Amygdala (tissue), 56 donors: Measurements from ENCODE around the gene PCYT1A.
"Not testable (repeated sequence)": the region's sequence is repeated elsewhere in the genome, so short reads cannot be mapped to it uniquely, and the experiment has no call there.

Source experiments
- DNase-seq, 56 donors: peaks; one replicate each; lab custom pipeline; 2025; lab: John Stamatoyannopoulos, UW

The PCYT1A gene

GRCh38 chr3:196198081-196198675 is 89.3 kb downstream of the PCYT1A start:
- no peak for DNase-seq

GRCh38 chr3:196197524-196197923 is 90.0 kb downstream of the PCYT1A start:
- no peak for DNase-seq

DNA sequence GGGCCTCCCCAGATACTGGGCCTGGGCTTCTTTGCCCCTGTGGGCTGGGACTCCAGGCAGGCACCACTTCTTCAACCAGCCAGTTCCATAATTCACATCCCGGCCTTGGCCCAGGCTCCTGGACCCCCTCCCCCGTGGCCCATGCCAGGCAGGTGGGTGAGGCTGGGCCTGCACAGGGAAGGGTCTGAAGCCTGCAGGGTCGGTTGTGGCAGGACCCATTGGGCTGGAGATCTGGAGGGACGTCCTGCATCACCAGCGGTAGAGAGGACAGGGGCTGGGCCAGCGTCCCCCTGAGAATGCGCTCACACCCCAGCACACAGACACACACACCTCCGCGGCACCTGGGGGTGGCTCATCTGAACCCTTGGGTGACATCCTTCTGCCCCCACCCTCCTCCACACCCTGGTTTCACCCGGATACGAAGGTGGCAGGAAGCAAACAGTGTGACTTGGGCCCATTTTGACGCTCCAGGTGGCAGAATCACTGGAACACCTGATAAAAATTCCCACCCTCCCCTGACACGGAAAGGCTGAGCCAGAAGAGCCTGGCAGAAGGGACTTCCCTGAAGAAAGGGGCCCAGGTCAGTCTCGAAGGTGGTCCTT is 91.8 kb downstream of the PCYT1A start:
- no peak for DNase-seq

DNA sequence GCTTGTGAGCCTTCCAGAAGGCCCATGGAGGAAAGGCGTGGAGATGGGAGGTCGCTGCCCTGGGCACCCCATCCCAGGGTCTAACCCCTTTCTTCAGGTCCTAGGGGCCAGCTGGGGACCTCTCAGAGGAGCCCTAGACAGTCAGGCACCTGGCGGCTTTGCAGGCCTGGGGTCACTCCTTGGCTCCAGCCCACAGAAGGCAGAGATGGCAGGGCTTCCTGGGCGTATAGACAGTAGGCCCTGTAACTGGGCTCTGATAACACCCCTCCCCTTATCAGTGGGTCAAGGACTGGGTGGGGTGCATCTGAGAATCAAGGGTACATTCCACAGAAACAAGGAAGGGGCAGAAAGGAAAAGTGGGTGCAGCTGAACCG is 93.0 kb downstream of the PCYT1A start:
- no peak for DNase-seq

- DNase-seq, result peak in 1 of 56 donors; percentile 10
Observed at GRCh38 chr3:196193736-196194541, 93.6 kb downstream of the PCYT1A start.

DNA sequence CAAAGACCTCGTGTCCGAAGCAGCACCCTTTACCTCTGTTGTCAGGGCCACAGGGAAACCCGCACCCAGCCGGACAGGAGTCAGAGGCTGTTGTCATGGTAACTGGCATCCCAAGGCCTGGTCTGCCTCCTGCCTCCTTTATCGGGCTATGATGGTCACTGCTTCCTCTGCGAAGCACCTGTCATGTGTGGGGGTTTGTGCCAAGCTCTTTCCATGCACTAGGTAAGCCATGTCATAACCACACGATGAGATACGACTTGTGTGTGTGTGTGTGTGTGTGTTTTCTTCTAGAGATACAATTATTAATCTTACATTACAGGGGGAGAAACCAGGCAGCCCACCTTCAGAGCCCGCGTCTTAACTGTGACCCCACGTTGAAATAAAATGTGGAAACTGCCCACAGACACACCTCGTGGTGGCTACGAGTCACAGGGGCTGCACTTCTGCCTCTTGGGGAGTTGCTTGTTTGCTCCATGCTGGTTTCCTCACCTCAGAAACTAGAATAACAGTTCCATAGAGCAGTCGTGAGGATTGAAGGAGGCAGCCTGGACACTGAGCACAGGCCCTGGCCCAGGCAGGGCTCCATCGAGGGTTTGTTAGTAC is 94.3 kb downstream of the PCYT1A start:
- no peak for DNase-seq

- DNase-seq, result no peak
Observed at GRCh38 chr3:196192524-196193051, 94.9 kb downstream of the PCYT1A start.

DNA sequence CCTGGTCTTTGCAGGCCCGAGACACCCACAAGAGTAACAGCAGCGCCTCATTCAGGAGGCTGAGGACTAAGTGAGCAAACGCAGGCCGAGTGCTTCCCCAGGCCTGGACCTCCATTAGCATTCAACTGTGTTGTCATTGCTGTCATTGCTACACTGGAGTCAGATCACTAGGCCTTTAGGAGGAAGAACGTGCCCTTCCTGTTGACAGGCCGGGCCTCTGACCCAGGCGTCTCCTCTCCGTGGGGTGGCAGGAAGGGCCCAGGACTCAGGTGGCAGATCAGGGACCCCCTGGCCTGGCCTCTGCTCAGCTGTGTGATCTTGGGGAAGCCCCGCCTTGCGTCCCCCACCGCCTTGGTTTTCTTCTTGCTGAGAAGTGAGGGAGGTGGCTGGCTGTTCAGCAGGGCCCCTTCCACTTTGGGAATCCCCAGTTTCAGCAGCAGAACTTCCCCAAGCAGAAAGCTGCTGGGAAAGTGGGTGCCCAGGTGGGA is 95.4 kb downstream of the PCYT1A start:
- DNase-seq, result no peak

DNA sequence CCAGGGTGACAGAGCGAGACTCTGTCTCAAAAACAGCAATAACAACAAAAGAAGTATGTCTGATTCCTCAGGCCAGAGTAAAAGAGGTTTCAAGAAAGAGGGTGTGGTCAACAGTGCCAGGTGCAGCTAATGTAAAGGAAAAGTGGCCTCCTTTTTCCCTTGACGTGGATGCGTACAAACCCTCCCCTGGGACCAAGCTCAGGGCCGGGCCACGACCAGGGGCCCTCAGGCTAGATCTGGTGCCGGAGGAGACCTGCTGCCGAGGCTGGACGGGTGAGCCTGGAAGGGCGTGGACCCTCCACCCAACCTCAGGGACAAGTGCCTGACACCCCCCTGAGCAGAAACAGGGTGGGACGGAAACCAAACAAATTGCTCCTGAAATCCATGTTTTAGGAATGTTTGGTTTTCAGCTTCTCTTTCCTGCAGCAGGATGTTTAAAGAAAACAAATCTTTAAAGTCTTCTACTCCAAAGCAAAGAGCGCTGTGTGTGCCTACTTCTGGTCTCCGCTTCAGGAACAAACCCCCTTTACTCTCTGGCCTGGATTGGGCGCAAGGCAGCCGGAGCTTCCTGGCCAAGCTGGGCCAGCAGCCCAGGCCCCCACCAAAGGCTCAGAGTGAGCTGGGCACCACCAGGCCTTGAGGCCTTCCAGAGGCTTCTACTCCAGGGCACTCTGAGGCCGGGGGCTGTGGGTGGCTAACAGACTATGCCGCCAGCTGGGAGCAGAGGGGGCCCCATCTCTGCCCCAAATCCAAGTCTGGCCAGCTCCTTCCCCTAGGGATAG is 97.8 kb downstream of the PCYT1A start:
- peak in 28 of 56 donors; percentile 10 to 75 (median 36) for DNase-seq

DNA sequence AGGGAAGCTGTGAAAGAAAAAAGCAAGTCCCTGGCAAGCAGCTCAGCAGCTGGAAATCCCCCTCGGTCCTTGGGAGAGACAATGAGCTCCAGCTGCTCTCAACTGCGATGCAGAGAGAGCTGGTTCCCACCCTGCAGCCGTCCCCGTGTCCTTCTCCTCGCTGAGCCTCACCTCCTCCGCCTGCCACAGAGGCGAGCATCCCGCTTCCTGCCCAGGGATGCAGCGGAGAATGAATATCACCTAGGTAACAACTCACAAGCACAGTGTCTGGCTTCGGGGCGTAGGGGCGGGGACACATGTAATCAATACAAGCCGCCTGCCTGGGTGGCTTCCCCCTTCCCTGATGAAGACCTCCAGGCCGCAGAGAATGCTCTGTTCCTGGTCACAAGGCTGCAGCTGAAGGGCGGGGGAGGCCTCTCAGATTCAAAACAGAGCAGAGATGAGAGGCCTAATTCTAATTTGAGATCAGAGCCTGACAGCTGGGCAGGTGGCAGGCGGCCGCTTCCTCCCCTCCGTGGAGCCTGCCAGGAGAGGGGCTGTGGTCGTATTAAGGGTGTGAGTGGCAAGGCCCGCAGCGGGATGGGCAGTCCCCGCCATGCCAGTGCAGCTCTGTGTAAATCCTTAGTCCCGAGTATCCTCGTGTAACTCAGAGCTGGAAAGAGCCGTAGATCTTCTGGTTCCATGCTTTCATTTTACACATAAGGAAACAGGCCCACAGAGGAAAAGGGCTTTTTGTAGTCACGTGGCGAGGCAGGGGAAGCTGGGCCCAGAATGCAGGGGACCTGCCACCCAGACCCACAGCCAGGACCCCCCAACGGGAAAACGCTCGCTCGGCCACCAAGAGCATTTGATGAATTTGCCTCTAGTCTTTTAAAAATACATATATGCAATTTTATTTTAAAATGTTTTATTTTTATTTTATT is 100.6 kb downstream of the PCYT1A start:
- peak in 33 of 56 donors; percentile 17 to 56 (median 40) for DNase-seq

- no peak for DNase-seq
Observed at GRCh38 chr3:196184881-196185280, 102.6 kb downstream of the PCYT1A start.

GRCh38 chr3:196184169-196184432 is 103.4 kb downstream of the PCYT1A start:
- not testable (repeated sequence) for DNase-seq

DNA sequence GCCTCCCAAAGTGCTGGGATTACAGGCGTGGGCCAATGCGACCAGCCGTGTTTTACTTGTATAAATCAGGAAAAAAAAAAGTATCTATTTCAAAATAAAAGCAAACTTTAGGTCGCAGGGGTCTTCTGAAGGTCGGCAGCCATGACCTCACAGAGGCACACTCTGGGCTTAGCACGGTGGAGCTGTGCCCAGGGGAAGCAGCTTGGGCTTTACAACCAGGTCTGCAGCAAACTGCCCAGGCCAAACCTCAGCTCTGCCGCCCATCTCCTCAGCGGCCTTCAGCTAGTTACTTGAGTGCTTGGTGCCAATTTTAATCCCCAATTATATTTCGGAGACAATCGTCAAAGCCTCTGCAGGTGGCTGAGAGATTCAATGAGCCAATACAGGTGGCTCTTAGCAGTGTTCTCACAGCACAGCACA is 106.4 kb downstream of the PCYT1A start:
- no peak for DNase-seq

GRCh38 chr3:196180346-196180745 is 107.2 kb downstream of the PCYT1A start:
- no peak for DNase-seq
